Activated naive CD8-positive, alpha-beta T cell treated with anti-CD3 and anti-CD28 coated beads, Interleukin-2, amount 10 ng/mL, durations not matched to agents 7 days and 5 days (primary cell): ENCODE results near the gene KAZN. TPM values are rescaled to one million over a fixed set of nuclear protein-coding genes. Genes with fewer than 3 reads are reported as not detected.

Experiments used
- ATAC-seq: fragments of 150-1000 bp; cut with Tn5 transposase; one replicate; pipeline ENCODE4 v1.10.0; 2021; ENCODE audit warnings: low read depth, moderate library complexity
- POLR2A ChIA-PET: fragments of 350-600 bp; sonication (Branson Sonifier 250); formaldehyde crosslinking; loops from one replicate; lab custom pipeline; 2021; ENCODE audit warnings: antibody characterized with exemption; lab: Charles Lee
- DNase-seq: peaks from one replicate; pipeline ENCODE4 v3.0.0; 2021
- H3K27ac Mint-ChIP-seq: one replicate; pipeline ENCODE4 v1.8.0; 2022; ENCODE audit warnings: mild to moderate bottlenecking, mixed read lengths
- H3K27me3 Mint-ChIP-seq: one replicate; pipeline ENCODE4 v1.8.0; 2022; ENCODE audit warnings: mild to moderate bottlenecking, moderate library complexity, mixed read lengths
- H3K36me3 Mint-ChIP-seq: one replicate; pipeline ENCODE4 v1.8.0; 2021; ENCODE audit warnings: mild to moderate bottlenecking, mixed read lengths
- H3K4me1 Mint-ChIP-seq: one replicate; pipeline ENCODE4 v1.8.0; 2021; ENCODE audit warnings: mixed read lengths
- H3K4me3 Mint-ChIP-seq: one replicate; pipeline ENCODE4 v1.8.0; 2022; ENCODE audit warnings: mild to moderate bottlenecking, moderate library complexity, mixed read lengths
- H3K9me3 Mint-ChIP-seq: one replicate; pipeline ENCODE4 v1.8.0; 2021; ENCODE audit warnings: mixed read lengths
- total RNA-seq, 2 experiments: library from RNA; stranded (reverse); gene quantifications; one replicate each; pipeline ENCODE4 v1.2.3, GENCODE V29; 2021

KAZN gene
- total RNA-seq, 2 experiments from 2014 or later: 0.91 to 1.4 TPM

- no peak for ATAC-seq
- no peak overlapping the region for H3K4me3 Mint-ChIP-seq
Observed at GRCh38 chr1:14710331-14710730, 111.8 kb downstream of the KAZN start.

GRCh38 chr1:14712136-14712535 lies 113.7 kb downstream of the KAZN start:
- no peaks in the 10 kb centered on the region for H3K4me1 Mint-ChIP-seq
- POLR2A ChIA-PET: no interaction called here
- no peaks in the 10 kb centered on the region for H3K27me3 Mint-ChIP-seq
- no peak overlapping the region for H3K27ac Mint-ChIP-seq
- H3K36me3 Mint-ChIP-seq: no peaks in the 10 kb centered on the region
- ATAC-seq: no peak
- H3K4me3 Mint-ChIP-seq: no peak overlapping the region
- peaks cover 8% of the 10 kb centered on the region for H3K9me3 Mint-ChIP-seq
- DNase-seq: no peak

More at GRCh38 chr1:14710331-14710730, 111.8 kb downstream of the KAZN start:
- DNase-seq: no peak
- POLR2A ChIA-PET: no interaction called here
- no peaks in the 10 kb centered on the region for H3K27me3 Mint-ChIP-seq
- no peaks in the 10 kb centered on the region for H3K36me3 Mint-ChIP-seq
- no peaks in the 10 kb centered on the region for H3K4me1 Mint-ChIP-seq
- H3K9me3 Mint-ChIP-seq: peaks cover 12% of the 10 kb centered on the region
- H3K27ac Mint-ChIP-seq: no peak overlapping the region

DNA sequence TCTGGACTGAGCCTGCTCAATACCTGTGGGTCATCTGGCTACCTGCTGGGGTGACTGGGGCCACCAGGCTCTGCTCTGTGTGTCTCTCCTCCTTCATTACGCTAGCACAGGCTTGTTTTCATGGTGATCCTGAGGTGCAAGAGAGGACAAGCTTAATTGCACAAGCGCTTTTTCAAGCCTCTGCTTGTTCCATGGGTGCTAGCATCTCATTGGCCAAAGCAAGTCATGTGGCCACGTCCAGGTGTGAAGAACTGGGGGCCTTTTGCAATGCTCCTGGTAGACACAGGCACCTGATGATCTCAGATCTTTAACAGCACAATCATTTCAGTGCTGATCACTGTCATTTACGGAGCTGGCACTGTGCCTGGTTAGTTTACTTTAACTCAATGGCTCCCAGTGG lies 114.6 kb downstream of the KAZN start:
- POLR2A ChIA-PET: no interaction called here
- ATAC-seq (no peak), DNase-seq (no peak)
- H3K4me1 Mint-ChIP-seq: no peaks in the 10 kb centered on the region
- H3K27me3 Mint-ChIP-seq: no peaks in the 10 kb centered on the region
- H3K36me3 Mint-ChIP-seq: no peaks in the 10 kb centered on the region
- no peak overlapping the region for H3K27ac Mint-ChIP-seq
- H3K9me3 Mint-ChIP-seq: peaks cover 8% of the 10 kb centered on the region
- H3K4me3 Mint-ChIP-seq: no peak overlapping the region

- Mint-ChIP-seq H3K27me3 (no peaks in the 10 kb centered on the region), H3K9me3 (peaks cover 3% of the 10 kb centered on the region), H3K36me3 (no peaks in the 10 kb centered on the region), H3K4me1 (no peaks in the 10 kb centered on the region), H3K4me3 (no peak overlapping the region), H3K27ac (no peak overlapping the region)
- POLR2A ChIA-PET: interaction anchor here (0.7 kb wide), 1 partner anchor 304 kb away, joined by 3 read pairs; no protein-coding TSS in a partner anchor
- ATAC-seq: no peak
- no peak for DNase-seq
Observed at GRCh38 chr1:14715266-14715665, 116.8 kb downstream of the KAZN start.

- no peaks in the 10 kb centered on the region for H3K36me3 Mint-ChIP-seq
- no peak overlapping the region for H3K4me3 Mint-ChIP-seq
- DNase-seq: no peak
- H3K9me3 Mint-ChIP-seq: peaks cover 3% of the 10 kb centered on the region
- H3K27ac Mint-ChIP-seq: no peak overlapping the region
- no peak for ATAC-seq
- POLR2A ChIA-PET: no interaction called here
- H3K27me3 Mint-ChIP-seq: no peaks in the 10 kb centered on the region
- no peaks in the 10 kb centered on the region for H3K4me1 Mint-ChIP-seq
Observed at GRCh38 chr1:14715802-14716201, 117.3 kb downstream of the KAZN start.

DNA sequence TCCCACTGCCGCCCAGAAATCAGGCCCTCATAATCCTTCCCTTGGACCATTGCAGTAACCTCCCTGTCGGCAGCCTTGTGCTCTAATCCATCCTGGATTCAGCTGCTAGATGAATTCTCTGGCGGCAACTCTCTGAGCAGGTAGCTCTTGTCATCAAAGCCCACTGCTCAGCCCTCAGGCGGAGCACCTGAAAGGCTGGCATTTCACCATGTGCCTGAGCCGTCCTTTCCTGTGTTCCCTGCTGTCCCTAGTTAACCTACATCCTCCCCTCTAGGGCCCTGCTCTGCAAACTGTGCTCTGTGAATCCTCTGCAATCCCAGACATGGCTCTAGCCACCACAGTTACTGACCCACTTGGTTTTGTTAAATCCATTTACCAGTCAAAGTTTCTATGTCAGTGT lies 118.0 kb downstream of the KAZN start:
- H3K4me1 Mint-ChIP-seq: no peaks in the 10 kb centered on the region
- H3K27ac Mint-ChIP-seq: no peak overlapping the region
- no peak for ATAC-seq
- H3K9me3 Mint-ChIP-seq: peaks cover 3% of the 10 kb centered on the region
- H3K36me3 Mint-ChIP-seq: no peaks in the 10 kb centered on the region
- DNase-seq: no peak
- POLR2A ChIA-PET: no interaction called here
- H3K27me3 Mint-ChIP-seq: no peaks in the 10 kb centered on the region
- no peak overlapping the region for H3K4me3 Mint-ChIP-seq

DNA sequence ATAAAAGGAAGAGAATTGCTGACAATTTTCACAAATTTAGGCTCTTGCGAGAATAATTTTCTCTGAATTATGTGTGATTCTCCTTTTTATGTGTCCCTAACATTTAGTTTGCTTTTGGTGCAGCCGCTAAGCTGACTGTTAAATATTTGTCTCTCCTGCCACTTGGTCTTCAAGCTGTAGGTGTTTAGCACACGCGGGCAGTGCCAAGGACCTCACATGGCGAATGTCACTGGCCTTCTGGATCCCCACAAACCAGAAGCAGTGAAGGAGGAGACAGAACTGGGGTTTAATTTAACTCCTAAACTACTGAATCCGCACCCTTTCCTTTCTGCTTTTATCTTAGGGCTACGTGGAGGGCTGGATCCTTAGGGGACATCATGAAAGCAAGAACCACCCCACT lies 120.0 kb downstream of the KAZN start:
- POLR2A ChIA-PET: no interaction called here

GRCh38 chr1:14723401-14723800 lies 124.9 kb downstream of the KAZN start:
- DNase-seq (no peak), ATAC-seq (no peak)
- Mint-ChIP-seq H3K27me3 (no peaks in the 10 kb centered on the region), H3K4me1 (no peaks in the 10 kb centered on the region), H3K27ac (no peak overlapping the region), H3K36me3 (no peaks in the 10 kb centered on the region), H3K9me3 (peaks cover 3% of the 10 kb centered on the region), H3K4me3 (no peak overlapping the region)
- POLR2A ChIA-PET: no interaction called here

More for the DNA sequence above, 120.0 kb downstream of the KAZN start:
- DNase-seq (no peak), ATAC-seq (no peak)
- no peak overlapping the region for H3K4me3 Mint-ChIP-seq
- no peaks in the 10 kb centered on the region for H3K36me3 Mint-ChIP-seq
- H3K4me1 Mint-ChIP-seq: no peaks in the 10 kb centered on the region
- no peak overlapping the region for H3K27ac Mint-ChIP-seq
- peaks cover 3% of the 10 kb centered on the region for H3K9me3 Mint-ChIP-seq
- H3K27me3 Mint-ChIP-seq: no peaks in the 10 kb centered on the region

DNA sequence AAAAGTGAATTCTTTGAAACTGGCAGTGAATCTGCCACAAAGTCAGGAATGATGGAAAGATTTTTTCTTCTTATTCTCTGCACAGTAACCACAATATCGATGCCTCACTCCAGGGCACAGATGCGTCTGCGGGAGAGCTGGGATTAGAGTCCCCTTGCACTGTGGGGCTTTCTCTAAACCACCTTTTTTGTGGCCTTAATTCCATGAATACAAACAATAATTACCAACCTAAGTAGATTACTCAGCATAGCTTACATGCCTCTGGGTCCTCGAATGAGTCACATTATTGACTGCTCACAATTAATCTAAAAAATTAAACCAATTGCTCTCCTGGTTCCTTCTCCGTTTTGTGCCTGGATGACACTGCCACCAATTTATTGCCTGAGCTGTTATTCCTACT lies 125.8 kb downstream of the KAZN start:
- Mint-ChIP-seq H3K36me3 (no peaks in the 10 kb centered on the region), H3K9me3 (peaks cover 2% of the 10 kb centered on the region), H3K27me3 (no peaks in the 10 kb centered on the region), H3K4me3 (no peak overlapping the region), H3K27ac (no peak overlapping the region), H3K4me1 (no peaks in the 10 kb centered on the region)
- ATAC-seq (no peak), DNase-seq (no peak)
- POLR2A ChIA-PET: no interaction called here

DNA sequence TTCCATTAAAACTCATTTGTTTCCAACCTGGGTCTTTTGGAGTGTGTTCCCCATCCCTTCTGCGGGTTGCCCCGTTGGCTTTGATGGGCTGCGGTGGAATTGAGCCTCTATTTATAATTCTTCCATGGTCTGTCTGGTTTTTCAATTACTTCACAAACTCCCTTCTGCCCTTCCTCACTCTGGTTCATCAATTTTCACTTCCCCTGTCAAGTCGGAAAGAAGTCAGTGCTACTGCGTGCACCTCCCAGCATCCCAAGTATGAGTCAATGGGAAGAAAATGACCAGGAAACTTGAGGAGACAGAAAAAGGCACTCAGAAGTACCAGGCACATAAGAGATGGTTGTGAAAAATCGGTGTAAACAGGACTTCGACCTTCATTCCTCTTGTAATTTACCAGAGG lies 126.2 kb downstream of the KAZN start:
- Mint-ChIP-seq H3K9me3 (no peaks in the 10 kb centered on the region), H3K4me1 (no peaks in the 10 kb centered on the region), H3K27me3 (no peaks in the 10 kb centered on the region), H3K36me3 (no peaks in the 10 kb centered on the region), H3K4me3 (no peak overlapping the region), H3K27ac (no peak overlapping the region)
- DNase-seq: no peak
- no peak for ATAC-seq
- POLR2A ChIA-PET: no interaction called here

- no peaks in the 10 kb centered on the region for H3K36me3 Mint-ChIP-seq
- H3K27ac Mint-ChIP-seq: no peak overlapping the region
- no peak overlapping the region for H3K4me3 Mint-ChIP-seq
- POLR2A ChIA-PET: no interaction called here
- no peaks in the 10 kb centered on the region for H3K27me3 Mint-ChIP-seq
- H3K4me1 Mint-ChIP-seq: no peaks in the 10 kb centered on the region
- no peak for ATAC-seq
- no peaks in the 10 kb centered on the region for H3K9me3 Mint-ChIP-seq
- DNase-seq: no peak
Observed at GRCh38 chr1:14725238-14725637, 126.8 kb downstream of the KAZN start.

- Mint-ChIP-seq H3K27me3 (no peaks in the 10 kb centered on the region), H3K4me3 (no peak overlapping the region), H3K27ac (no peak overlapping the region), H3K4me1 (no peaks in the 10 kb centered on the region), H3K9me3 (no peaks in the 10 kb centered on the region), H3K36me3 (no peaks in the 10 kb centered on the region)
- DNase-seq: no peak
- POLR2A ChIA-PET: no interaction called here
- no peak for ATAC-seq
Observed at GRCh38 chr1:14725695-14726094, 127.2 kb downstream of the KAZN start.

DNA sequence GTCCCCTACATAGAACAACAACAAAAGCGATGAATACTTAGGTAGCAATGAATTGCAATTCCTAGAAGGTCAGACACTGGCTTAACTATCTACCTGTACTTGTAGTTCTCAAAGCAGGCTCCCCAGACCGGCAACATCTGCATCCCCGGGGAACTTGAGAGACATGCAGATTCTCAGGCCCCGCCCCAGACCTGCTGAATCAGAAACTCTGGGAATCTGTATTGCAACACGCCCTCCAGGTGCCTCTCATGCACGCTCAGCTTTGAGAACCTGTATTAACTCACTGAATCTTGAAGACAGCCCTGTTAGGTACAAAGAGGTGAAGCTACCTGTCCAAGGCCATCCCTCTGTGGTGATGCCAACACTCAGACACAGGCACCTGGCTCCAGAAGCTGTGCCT lies 128.1 kb downstream of the KAZN start:
- POLR2A ChIA-PET: no interaction called here
- no peaks in the 10 kb centered on the region for H3K36me3 Mint-ChIP-seq
- H3K27me3 Mint-ChIP-seq: no peaks in the 10 kb centered on the region
- no peaks in the 10 kb centered on the region for H3K9me3 Mint-ChIP-seq
- no peak overlapping the region for H3K27ac Mint-ChIP-seq
- no peaks in the 10 kb centered on the region for H3K4me1 Mint-ChIP-seq
- no peak overlapping the region for H3K4me3 Mint-ChIP-seq
- no peak for DNase-seq
- ATAC-seq: no peak

DNA sequence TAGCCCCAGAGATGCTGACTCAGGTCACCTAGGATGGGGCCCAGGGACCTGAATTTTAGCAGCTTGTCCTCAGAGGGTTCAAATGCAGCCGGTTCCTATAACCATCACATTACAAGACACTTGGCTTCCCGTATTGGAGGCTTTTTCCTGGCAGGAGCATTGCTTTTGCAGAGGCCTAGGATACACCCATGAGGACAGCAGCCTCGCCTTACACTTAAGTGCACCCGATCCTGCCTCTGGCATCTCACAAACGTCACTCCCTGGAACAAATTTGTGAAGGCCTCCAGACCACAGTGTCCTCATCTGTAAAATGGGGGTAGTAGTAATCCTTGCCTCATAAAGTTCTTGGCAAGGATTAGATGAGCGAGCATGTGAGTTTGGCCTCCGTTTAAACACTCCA lies 130.0 kb downstream of the KAZN start:
- no peak overlapping the region for H3K27ac Mint-ChIP-seq
- H3K4me3 Mint-ChIP-seq: no peak overlapping the region
- DNase-seq: no peak
- no peaks in the 10 kb centered on the region for H3K9me3 Mint-ChIP-seq
- POLR2A ChIA-PET: no interaction called here
- no peak for ATAC-seq
- H3K4me1 Mint-ChIP-seq: no peaks in the 10 kb centered on the region
- H3K27me3 Mint-ChIP-seq: no peaks in the 10 kb centered on the region
- no peaks in the 10 kb centered on the region for H3K36me3 Mint-ChIP-seq

GRCh38 chr1:14732728-14733047 lies 134.2 kb downstream of the KAZN start:
- DNase-seq: no peak
- no peak for ATAC-seq
- POLR2A ChIA-PET: no interaction called here
- peaks cover 14% of the 10 kb centered on the region for H3K27me3 Mint-ChIP-seq
- no peaks in the 10 kb centered on the region for H3K4me1 Mint-ChIP-seq
- no peaks in the 10 kb centered on the region for H3K9me3 Mint-ChIP-seq
- H3K27ac Mint-ChIP-seq: no peak overlapping the region
- H3K4me3 Mint-ChIP-seq: no peak overlapping the region
- H3K36me3 Mint-ChIP-seq: no peaks in the 10 kb centered on the region
